Activated naive CD8-positive, alpha-beta T cell treated with anti-CD3 and anti-CD28 coated beads, Interleukin-2, amount 10 ng/mL, durations not matched to agents 7 days and 5 days (primary cell): ENCODE data around the gene RYK. TPM values are rescaled to one million over a fixed set of nuclear protein-coding genes. Genes with fewer than 3 reads are reported as not detected.

ENCODE experiments used
- ATAC-seq: fragments of 150-1000 bp; cut with Tn5 transposase; one replicate; pipeline ENCODE4 v1.10.0; 2021; ENCODE audit warnings: low read depth, moderate library complexity
- POLR2A ChIA-PET: fragments of 350-600 bp; sonication (Branson Sonifier 250); formaldehyde crosslinking; loops from one replicate; lab custom pipeline; 2021; ENCODE audit warnings: antibody characterized with exemption; lab: Charles Lee
- DNase-seq: peaks from one replicate; pipeline ENCODE4 v3.0.0; 2021
- H3K27ac Mint-ChIP-seq: one replicate; pipeline ENCODE4 v1.8.0; 2022; ENCODE audit warnings: mild to moderate bottlenecking, mixed read lengths
- H3K27me3 Mint-ChIP-seq: one replicate; pipeline ENCODE4 v1.8.0; 2022; ENCODE audit warnings: mild to moderate bottlenecking, moderate library complexity, mixed read lengths
- H3K36me3 Mint-ChIP-seq: one replicate; pipeline ENCODE4 v1.8.0; 2021; ENCODE audit warnings: mild to moderate bottlenecking, mixed read lengths
- H3K4me1 Mint-ChIP-seq: one replicate; pipeline ENCODE4 v1.8.0; 2021; ENCODE audit warnings: mixed read lengths
- H3K4me3 Mint-ChIP-seq: one replicate; pipeline ENCODE4 v1.8.0; 2022; ENCODE audit warnings: mild to moderate bottlenecking, moderate library complexity, mixed read lengths
- H3K9me3 Mint-ChIP-seq: one replicate; pipeline ENCODE4 v1.8.0; 2021; ENCODE audit warnings: mixed read lengths
- total RNA-seq, 2 experiments: library from RNA; stranded (reverse); gene quantifications; one replicate each; pipeline ENCODE4 v1.2.3, GENCODE V29; 2021

The RYK gene
- total RNA-seq, 2 experiments from 2014 or later = 23.3 to 23.4 TPM

DNA sequence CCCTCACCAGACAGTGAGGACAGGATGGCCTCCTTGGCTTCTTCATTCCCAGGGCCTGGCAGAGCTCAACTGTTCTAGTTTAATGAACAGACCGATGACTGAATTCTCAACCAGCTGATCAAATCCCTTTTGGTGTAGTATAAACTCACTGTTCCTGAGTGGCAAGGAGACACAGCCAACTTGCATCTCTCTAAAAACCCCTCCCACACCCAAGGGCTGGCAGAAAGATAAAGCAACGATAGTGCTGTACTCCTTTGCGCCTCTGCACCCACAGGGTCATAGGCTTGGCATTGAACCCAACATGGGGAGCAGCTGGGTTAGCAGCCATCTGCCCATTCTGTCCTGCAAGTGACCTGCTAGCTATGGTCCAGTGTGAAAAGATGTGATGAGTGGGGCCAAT, 103.2 kb downstream of the RYK start:
- ATAC-seq (no peak), DNase-seq (no peak)
- Mint-ChIP-seq H3K27ac (no peak overlapping the region), H3K9me3 (no peaks in the 10 kb centered on the region), H3K4me1 (no peaks in the 10 kb centered on the region), H3K36me3 (no peaks in the 10 kb centered on the region), H3K27me3 (no peaks in the 10 kb centered on the region), H3K4me3 (no peak overlapping the region)
- POLR2A ChIA-PET = no interaction called here

DNA sequence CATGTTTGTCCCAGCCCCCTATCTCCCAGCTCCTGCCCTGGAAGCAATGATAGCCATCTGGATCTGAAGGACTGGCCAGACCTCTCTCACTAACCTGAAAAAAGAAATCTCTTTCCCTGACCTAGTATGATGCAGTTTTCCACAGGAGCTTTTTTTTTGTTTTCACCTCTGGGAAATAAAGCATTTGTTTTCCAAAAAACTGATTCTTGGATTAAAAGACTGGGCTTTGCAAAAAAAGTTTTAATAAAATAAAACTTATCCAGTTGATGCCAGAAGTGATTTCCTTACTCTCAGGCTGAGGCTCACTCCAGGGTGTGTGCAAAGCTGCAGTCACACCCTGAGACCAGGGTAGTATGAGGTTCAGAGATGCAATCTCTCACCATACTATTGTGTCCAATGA, 104.0 kb downstream of the RYK start:
- no peak for DNase-seq
- H3K9me3 Mint-ChIP-seq = peaks cover 3% of the 10 kb centered on the region
- no peaks in the 10 kb centered on the region for H3K4me1 Mint-ChIP-seq
- no peak for ATAC-seq
- H3K36me3 Mint-ChIP-seq = no peaks in the 10 kb centered on the region
- POLR2A ChIA-PET = no interaction called here
- H3K27ac Mint-ChIP-seq = no peak overlapping the region
- no peak overlapping the region for H3K4me3 Mint-ChIP-seq
- H3K27me3 Mint-ChIP-seq = no peaks in the 10 kb centered on the region

DNA sequence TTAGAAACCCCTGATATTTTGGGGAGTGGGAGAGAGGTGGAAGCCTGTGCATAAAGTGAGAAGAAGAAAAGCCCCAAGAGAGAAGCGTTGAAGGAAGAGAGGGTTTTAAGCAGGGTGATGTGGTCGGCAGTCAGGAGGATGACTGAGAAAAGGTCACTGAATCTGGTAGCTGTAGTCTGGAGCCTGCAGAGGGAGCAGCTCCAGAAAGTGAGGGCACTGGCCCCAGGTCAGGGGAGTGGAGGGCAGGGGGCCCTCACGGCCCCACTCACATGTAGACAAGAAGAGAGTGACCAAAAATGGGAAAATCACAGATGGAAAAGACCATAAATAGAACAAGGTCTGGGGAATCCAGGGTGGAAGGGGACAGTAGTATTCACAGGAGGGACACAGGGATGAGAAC, 105.5 kb downstream of the RYK start:
- Mint-ChIP-seq H3K27me3 (no peaks in the 10 kb centered on the region), H3K36me3 (no peaks in the 10 kb centered on the region), H3K4me1 (no peaks in the 10 kb centered on the region), H3K27ac (no peak overlapping the region), H3K4me3 (no peak overlapping the region), H3K9me3 (peaks cover 3% of the 10 kb centered on the region)
- no peak for ATAC-seq
- POLR2A ChIA-PET = no interaction called here
- DNase-seq = no peak

DNA sequence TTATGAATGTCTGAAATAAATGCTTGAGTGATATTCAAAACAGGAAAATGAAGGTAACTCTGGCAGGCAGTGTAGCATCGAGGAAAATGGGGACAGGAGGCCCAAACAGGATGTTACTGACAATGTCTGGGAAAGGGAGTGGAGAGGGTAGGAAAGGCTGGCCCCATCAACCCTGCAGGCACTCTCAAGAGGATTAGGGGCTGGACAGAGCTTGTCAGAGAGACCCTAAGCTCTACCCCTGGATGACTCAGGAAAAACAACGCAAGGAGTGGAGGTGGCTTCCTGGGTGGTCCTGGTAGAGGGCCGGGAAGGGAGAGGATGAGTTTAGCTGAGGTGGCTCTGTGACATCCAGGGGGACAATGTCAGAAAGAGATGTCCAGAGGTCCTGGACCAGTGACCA, 106.0 kb downstream of the RYK start:
- Mint-ChIP-seq H3K27me3 (no peaks in the 10 kb centered on the region), H3K4me3 (no peak overlapping the region), H3K36me3 (no peaks in the 10 kb centered on the region), H3K4me1 (no peaks in the 10 kb centered on the region), H3K27ac (no peak overlapping the region), H3K9me3 (peaks cover 3% of the 10 kb centered on the region)
- POLR2A ChIA-PET = no interaction called here
- ATAC-seq (no peak), DNase-seq (no peak)

DNA sequence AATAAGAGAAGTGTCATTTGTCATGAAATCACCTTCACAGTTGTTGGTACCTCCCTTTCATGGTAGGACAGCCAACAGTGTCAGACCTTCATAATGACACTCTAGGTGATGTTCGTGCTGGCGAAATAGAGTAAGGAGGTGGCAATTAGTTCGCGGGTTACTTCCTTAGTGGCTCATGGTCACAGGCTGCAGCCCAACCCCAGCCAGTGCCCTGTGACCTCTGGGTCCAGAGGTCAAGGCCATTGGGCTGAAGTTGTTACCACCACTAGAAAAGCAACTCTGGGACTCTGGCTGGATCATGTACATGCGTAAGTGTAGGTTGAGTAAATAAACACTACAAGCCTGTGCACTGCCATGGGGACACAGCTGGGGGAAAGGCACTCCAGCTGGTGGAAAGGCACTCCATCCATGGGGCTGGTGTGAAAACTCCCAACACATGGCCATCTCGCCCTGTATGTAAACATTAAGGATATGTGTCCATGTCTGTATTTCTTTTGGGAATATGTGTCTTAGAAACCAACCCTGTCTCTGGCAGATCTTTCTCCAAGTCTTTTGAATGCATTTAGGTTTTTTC, 106.7 kb downstream of the RYK start:
- H3K4me3 Mint-ChIP-seq = no peak overlapping the region
- POLR2A ChIA-PET = no interaction called here
- no peaks in the 10 kb centered on the region for H3K36me3 Mint-ChIP-seq
- no peaks in the 10 kb centered on the region for H3K4me1 Mint-ChIP-seq
- no peaks in the 10 kb centered on the region for H3K27me3 Mint-ChIP-seq
- H3K9me3 Mint-ChIP-seq = peaks cover 4% of the 10 kb centered on the region
- no peak for ATAC-seq
- no peak for DNase-seq
- no peak overlapping the region for H3K27ac Mint-ChIP-seq

DNA sequence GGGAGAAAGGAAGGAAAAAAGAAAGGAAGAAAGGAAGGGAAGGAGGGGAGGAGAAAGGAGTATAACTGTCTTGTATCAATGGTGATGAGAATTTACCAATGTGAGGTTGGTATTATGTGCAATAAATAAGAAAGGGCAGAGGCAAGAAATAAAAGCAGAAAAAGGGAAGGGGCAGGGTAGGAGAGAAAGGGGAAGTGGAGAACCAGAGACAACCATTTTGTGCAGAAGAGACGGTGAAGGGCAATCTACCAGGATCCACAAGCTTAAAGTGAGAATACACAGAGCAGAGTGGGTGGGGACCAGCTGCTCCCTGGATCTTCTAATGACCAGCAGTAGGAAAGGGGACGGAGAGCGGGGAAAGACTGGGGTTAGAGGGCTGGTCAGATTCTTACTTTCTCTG, 114.1 kb downstream of the RYK start:
- Mint-ChIP-seq H3K4me1 (no peaks in the 10 kb centered on the region), H3K36me3 (no peaks in the 10 kb centered on the region), H3K9me3 (peaks cover 18% of the 10 kb centered on the region), H3K27me3 (peaks cover 3% of the 10 kb centered on the region), H3K27ac (no peak overlapping the region), H3K4me3 (no peak overlapping the region)
- POLR2A ChIA-PET = no interaction called here
- ATAC-seq (no peak), DNase-seq (no peak)

DNA sequence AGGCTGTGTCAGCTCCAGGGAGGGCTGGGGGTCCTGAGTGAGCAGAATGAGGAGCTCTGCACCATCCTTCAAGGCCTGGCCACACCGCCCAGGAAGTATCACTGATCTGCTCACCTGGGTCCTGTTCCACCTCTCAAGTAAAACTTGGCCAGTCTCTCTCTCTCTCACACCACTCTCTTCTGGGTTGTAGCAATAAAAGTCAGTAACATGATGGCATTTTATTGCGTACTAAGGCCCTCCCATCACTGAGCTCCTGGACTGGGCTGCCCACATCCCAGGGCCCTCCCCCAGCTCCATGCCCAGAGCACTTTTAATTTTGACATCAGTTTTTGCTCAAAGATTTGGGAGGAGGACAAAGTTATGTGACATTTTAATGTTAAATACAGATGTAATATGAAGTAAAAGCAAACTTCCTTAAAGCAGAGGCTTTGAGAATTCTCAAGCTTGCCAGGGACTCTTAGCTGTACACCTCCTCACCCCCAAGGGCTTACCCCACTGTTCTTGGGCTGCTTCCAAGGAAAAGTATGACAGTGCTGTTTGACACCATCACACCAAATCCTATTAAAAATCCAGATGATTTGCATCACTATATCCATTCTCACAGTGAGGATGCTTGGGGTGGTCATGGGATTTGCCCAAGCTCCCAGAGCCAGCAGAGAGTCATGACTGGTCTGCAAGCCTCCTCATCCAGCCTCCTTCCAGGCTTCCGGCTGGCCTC, 115.8 kb downstream of the RYK start:
- H3K27ac Mint-ChIP-seq = no peak overlapping the region
- H3K4me1 Mint-ChIP-seq = no peaks in the 10 kb centered on the region
- ATAC-seq (no peak), DNase-seq (no peak)
- peaks cover 26% of the 10 kb centered on the region for H3K9me3 Mint-ChIP-seq
- POLR2A ChIA-PET = no interaction called here
- peaks cover 3% of the 10 kb centered on the region for H3K27me3 Mint-ChIP-seq
- no peaks in the 10 kb centered on the region for H3K36me3 Mint-ChIP-seq
- no peak overlapping the region for H3K4me3 Mint-ChIP-seq

DNA sequence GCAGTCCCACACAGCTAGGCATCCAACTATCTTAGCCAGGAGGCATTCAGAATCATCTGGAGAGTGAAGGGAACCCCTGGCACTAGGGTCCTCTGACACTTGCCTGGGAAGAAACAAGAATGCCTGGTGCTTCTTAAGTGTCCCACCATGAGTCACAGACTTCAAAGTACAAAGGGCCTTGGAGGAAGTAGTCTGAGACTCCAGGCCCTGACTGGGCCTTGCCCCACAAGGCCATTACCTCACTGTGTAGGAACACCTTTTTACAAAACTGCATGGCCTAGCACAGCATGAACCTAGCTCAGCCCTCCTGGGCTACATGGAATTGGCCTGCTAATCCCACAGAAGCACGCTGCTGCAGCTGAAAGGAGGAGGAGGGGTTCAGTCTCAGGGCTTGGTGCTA, 116.4 kb downstream of the RYK start:
- no peaks in the 10 kb centered on the region for H3K4me1 Mint-ChIP-seq
- peaks cover 26% of the 10 kb centered on the region for H3K9me3 Mint-ChIP-seq
- DNase-seq (no peak), ATAC-seq (no peak)
- H3K4me3 Mint-ChIP-seq = no peak overlapping the region
- H3K36me3 Mint-ChIP-seq = no peaks in the 10 kb centered on the region
- no peak overlapping the region for H3K27ac Mint-ChIP-seq
- POLR2A ChIA-PET = no interaction called here
- peaks cover 5% of the 10 kb centered on the region for H3K27me3 Mint-ChIP-seq

DNA sequence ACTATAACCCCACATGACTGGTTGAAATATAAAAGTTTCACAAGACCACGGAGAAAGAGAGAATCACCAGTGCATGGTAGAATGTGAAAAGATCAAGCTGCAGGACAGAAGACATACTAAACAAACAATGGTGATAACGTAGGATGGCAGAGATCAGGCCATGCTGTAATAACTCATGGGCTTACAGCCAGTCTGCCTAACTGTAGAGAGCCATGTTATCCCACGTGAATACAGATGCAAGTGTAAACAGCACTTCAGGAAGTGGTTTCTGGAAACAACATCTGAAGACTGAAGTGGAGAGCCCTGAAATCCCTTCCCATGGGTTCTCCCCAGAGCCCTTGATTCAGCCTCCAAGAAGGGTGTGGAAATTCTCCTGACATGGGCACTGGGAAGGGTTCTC, 117.7 kb downstream of the RYK start:
- Mint-ChIP-seq H3K36me3 (no peaks in the 10 kb centered on the region), H3K9me3 (peaks cover 21% of the 10 kb centered on the region), H3K27me3 (peaks cover 5% of the 10 kb centered on the region), H3K4me1 (no peaks in the 10 kb centered on the region), H3K4me3 (no peak overlapping the region), H3K27ac (no peak overlapping the region)
- DNase-seq (no peak), ATAC-seq (no peak)
- POLR2A ChIA-PET = no interaction called here

DNA sequence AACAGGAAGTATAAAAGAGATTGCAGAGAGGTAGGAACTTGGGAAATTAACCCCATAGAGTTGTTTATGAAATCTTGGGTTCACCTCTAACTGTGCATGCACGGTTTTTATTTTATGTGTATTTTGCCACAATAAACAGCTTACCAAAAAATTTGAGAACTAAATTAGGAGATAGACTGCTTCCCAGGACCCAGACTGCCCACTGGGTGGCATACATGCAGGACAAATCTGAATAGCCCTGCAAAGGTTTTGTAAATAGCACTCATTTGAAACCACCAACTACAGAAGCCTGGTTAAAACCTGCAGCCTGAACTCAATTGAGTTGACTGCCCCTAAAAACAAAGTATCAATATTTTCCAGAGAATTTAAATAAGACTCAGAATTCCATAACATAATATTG, 124.5 kb downstream of the RYK start:
- Mint-ChIP-seq H3K27me3 (peaks cover 2% of the 10 kb centered on the region), H3K27ac (no peak overlapping the region), H3K4me1 (no peaks in the 10 kb centered on the region), H3K4me3 (no peak overlapping the region), H3K36me3 (peaks cover 1% of the 10 kb centered on the region), H3K9me3 (peaks cover 16% of the 10 kb centered on the region)
- POLR2A ChIA-PET = no interaction called here
- no peak for ATAC-seq
- no peak for DNase-seq

DNA sequence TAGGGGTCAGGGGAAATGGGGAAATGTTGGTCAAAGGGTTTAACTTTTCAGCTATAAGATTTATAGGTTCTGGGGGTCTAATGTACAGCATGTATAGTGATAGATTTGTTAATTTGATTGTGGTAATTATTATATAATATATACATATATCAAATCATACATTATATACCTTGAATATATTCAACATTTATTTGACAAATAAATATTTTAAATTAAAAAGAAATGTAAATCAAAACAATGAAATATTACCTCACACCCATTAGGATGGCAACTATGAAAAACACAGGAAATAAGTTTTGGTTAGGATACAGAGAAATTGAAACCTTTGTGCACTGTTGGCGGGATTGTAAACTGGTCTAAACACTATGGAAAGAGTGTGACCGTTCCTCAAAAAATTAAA, 135.9 kb downstream of the RYK start:
- no peak overlapping the region for H3K4me3 Mint-ChIP-seq
- ATAC-seq (no peak), DNase-seq (no peak)
- H3K9me3 Mint-ChIP-seq = peaks cover 12% of the 10 kb centered on the region
- peaks cover 11% of the 10 kb centered on the region for H3K27me3 Mint-ChIP-seq
- no peaks in the 10 kb centered on the region for H3K4me1 Mint-ChIP-seq
- no peaks in the 10 kb centered on the region for H3K36me3 Mint-ChIP-seq
- POLR2A ChIA-PET = no interaction called here
- no peak overlapping the region for H3K27ac Mint-ChIP-seq

DNA sequence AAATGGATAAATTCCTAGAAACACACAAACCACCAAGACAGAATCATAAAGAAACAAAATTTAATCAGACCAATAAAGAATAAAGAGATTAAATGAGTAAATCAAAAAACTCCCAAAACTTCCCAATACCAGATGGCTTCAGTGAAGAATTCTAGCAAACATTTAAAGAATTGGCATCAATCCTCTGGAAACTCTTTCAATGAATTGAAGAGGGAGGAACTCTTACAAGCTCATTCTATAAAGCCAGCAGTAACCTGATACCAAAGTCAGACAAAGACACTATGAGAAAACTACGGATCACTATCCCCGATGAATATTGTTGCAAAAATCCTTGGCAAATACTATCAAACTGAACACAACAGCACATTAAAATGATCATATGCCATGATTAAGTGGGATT, 139.0 kb downstream of the RYK start:
- Mint-ChIP-seq H3K4me1 (peaks cover 1% of the 10 kb centered on the region), H3K36me3 (no peaks in the 10 kb centered on the region), H3K27me3 (peaks cover 9% of the 10 kb centered on the region), H3K27ac (no peak overlapping the region), H3K9me3 (peaks cover 4% of the 10 kb centered on the region), H3K4me3 (no peak overlapping the region)
- POLR2A ChIA-PET = no interaction called here
- ATAC-seq = no peak
- DNase-seq = no peak

DNA sequence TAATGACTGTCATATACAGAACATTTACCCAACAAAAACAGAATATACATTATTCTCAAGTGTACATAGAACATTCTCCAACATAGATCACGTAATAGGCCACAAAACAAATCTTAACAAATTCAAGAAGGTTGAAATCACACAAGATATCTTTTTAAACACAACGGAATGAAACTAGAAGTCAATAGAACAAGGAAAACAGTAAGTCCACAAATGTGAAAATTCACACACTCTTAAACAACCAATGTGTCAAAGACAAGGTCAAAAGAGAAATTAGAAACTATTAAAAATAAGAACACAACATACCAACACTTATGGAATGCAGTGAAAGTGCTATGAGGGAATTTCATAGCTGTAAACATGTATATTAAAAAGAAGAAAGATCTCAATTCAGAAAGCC, 139.7 kb downstream of the RYK start:
- H3K4me1 Mint-ChIP-seq = peaks cover 1% of the 10 kb centered on the region
- no peak for ATAC-seq
- no peak overlapping the region for H3K4me3 Mint-ChIP-seq
- H3K27me3 Mint-ChIP-seq = peaks cover 10% of the 10 kb centered on the region
- POLR2A ChIA-PET = no interaction called here
- peaks cover 4% of the 10 kb centered on the region for H3K9me3 Mint-ChIP-seq
- no peak overlapping the region for H3K27ac Mint-ChIP-seq
- H3K36me3 Mint-ChIP-seq = no peaks in the 10 kb centered on the region
- no peak for DNase-seq
